ENCODE data around the gene BTBD1. TPM values are rescaled to one million over a fixed set of nuclear protein-coding genes. Genes with fewer than 3 reads are reported as not detected.

Gene BTBD1
- total RNA-seq, 4 donors from 2014 or later: 79.8 to 105 (median 99.4) TPM

- TF ChIP-seq EP300 (IDR thresholded peaks at IDR 0.05) (no peak), POLR2A (IDR thresholded peaks at IDR 0.05) (no peak)
- TF ChIP-seq, protein P1, sequence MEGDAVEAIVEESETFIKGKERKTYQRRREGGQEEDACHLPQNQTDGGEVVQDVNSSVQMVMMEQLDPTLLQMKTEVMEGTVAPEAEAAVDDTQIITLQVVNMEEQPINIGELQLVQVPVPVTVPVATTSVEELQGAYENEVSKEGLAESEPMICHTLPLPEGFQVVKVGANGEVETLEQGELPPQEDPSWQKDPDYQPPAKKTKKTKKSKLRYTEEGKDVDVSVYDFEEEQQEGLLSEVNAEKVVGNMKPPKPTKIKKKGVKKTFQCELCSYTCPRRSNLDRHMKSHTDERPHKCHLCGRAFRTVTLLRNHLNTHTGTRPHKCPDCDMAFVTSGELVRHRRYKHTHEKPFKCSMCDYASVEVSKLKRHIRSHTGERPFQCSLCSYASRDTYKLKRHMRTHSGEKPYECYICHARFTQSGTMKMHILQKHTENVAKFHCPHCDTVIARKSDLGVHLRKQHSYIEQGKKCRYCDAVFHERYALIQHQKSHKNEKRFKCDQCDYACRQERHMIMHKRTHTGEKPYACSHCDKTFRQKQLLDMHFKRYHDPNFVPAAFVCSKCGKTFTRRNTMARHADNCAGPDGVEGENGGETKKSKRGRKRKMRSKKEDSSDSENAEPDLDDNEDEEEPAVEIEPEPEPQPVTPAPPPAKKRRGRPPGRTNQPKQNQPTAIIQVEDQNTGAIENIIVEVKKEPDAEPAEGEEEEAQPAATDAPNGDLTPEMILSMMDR (IDR thresholded peaks at IDR 0.05): no peak
- WGBS, 2 donors: 27 to 32% methylated on average over 2 of the region's 2 CpGs
- no peak overlapping the region for H3K4me3 ChIP-seq
- peaks cover 0 to 12% (median 0%) of the 10 kb centered on the region in 4 donors for H3K4me1 ChIP-seq
- peaks cover 0 to 9% (median 0%) of the 10 kb centered on the region in 3 donors for H3K36me3 ChIP-seq
- H3K9me3 ChIP-seq: no peaks in the 10 kb centered on the region
- no peaks in the 10 kb centered on the region for H3K27me3 ChIP-seq
- H3K27ac ChIP-seq: no peak overlapping the region
- no peak for DNase-seq (ENCODE audit: low spot score in 2 of 2)
Observed at GRCh38 chr15:82980981-82981380, 86.1 kb downstream of the BTBD1 start.

DNA sequence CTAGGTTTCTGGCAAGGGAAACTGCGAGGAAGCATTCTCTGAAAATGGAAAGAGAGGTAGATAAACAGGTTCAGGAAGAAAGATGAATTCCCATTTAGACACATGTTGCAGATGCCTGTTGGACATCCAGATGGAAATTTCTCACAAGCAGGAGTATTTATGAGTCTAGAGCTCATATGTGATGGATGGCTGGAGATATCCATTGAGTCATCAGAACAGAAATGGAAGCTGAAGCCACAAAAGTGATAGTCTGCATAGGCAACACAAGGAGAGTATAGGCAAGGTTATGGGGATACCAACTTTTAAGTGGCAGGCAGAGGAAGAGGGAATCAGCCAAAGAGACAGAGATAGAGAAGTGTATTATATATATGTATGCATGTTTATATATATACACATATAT is 87.3 kb downstream of the BTBD1 start:
- no peak for DNase-seq (ENCODE audit: low spot score in 2 of 2)
- peaks cover 0 to 3% (median 0%) of the 10 kb centered on the region in 4 donors for H3K4me1 ChIP-seq
- no peak overlapping the region for H3K4me3 ChIP-seq
- no peaks in the 10 kb centered on the region for H3K27me3 ChIP-seq
- 92 to 97% methylated on average over 1 of the region's 1 CpG for WGBS, 2 donors
- no peak overlapping the region for H3K27ac ChIP-seq
- H3K36me3 ChIP-seq: peaks cover 0 to 9% (median 0%) of the 10 kb centered on the region in 3 donors
- no peaks in the 10 kb centered on the region for H3K9me3 ChIP-seq
- TF ChIP-seq POLR2A (IDR thresholded peaks at IDR 0.05): no peak
- TF ChIP-seq, protein P1 (IDR thresholded peaks at IDR 0.05): no peak
- no peak for TF ChIP-seq EP300 (IDR thresholded peaks at IDR 0.05)

- H3K36me3 ChIP-seq: peaks cover 0 to 9% (median 0%) of the 10 kb centered on the region in 3 donors
- no peak overlapping the region for H3K27ac ChIP-seq
- no peak for DNase-seq (ENCODE audit: low spot score in 2 of 2)
- no peak overlapping the region for H3K4me3 ChIP-seq
- H3K9me3 ChIP-seq: no peaks in the 10 kb centered on the region
- WGBS, 2 donors: 95 to 96% methylated on average over 5 of the region's 5 CpGs
- no peaks in the 10 kb centered on the region for H3K4me1 ChIP-seq
- no peaks in the 10 kb centered on the region for H3K27me3 ChIP-seq
- TF ChIP-seq EP300 (IDR thresholded peaks at IDR 0.05) (no peak), POLR2A (IDR thresholded peaks at IDR 0.05) (no peak)
- TF ChIP-seq, protein P1 (IDR thresholded peaks at IDR 0.05): no peak
Observed at GRCh38 chr15:82978438-82978837, 88.6 kb downstream of the BTBD1 start.

DNA sequence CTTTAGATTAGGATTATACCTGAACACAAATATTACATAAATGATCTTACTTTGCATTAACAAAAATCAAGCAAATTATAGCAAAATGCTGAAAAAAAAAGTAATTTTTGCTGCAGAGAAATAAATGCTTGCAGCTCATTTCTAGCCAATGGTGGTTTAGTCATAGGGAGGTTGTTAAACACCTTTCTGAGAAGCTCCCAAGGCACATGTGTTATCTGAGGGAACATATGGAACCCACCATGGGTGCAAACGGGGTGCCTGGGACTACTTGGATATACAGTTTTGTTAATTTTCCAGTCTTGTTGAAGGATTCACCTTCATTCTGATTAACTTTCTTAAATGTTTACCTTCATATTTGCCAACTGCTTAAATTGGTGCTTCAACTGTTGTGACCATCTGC is 90.0 kb downstream of the BTBD1 start:
- WGBS, 2 donors: 77 to 87% methylated on average over 1 of the region's 1 CpG

DNA sequence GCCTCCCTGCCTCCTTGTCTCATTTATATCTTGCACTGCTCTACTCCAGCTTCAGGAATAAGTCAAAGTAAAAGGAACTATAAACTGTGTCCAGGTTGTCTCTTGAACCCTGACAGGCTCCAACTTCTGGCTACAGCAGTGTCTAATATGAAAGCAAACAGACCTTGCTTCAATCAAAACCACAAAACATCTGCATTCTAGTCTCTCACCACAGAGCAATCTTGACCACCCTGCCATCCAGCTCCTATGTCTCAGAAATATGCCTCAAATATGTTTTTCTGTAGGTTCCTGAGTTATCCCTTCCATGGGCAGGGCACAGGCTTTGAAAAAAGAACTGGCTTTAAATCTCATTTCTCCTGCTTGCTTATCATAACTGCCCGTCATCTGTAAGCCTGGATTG is 94.1 kb downstream of the BTBD1 start:
- no peak for DNase-seq (ENCODE audit: low spot score in 2 of 2)
- Histone ChIP-seq H3K27ac (no peak overlapping the region), H3K36me3 (peaks cover 0 to 5% (median 0%) of the 10 kb centered on the region in 3 donors), H3K27me3 (no peaks in the 10 kb centered on the region), H3K4me3 (no peak overlapping the region), H3K4me1 (no peaks in the 10 kb centered on the region), H3K9me3 (no peaks in the 10 kb centered on the region)
- WGBS, 2 donors: 90 to 94% methylated on average over 1 of the region's 1 CpG
- TF ChIP-seq POLR2A (IDR thresholded peaks at IDR 0.05) (no peak), EP300 (IDR thresholded peaks at IDR 0.05) (no peak)
- TF ChIP-seq, protein P1 (IDR thresholded peaks at IDR 0.05): no peak

More for the DNA sequence above, 90.0 kb downstream of the BTBD1 start:
- no peaks in the 10 kb centered on the region for H3K4me1 ChIP-seq
- no peak overlapping the region for H3K4me3 ChIP-seq
- TF ChIP-seq, protein P1 (IDR thresholded peaks at IDR 0.05): no peak
- TF ChIP-seq EP300 (IDR thresholded peaks at IDR 0.05) (no peak), POLR2A (IDR thresholded peaks at IDR 0.05) (no peak)
- H3K27ac ChIP-seq: no peak overlapping the region
- no peaks in the 10 kb centered on the region for H3K27me3 ChIP-seq
- DNase-seq (ENCODE audit: low spot score in 2 of 2): no peak
- H3K36me3 ChIP-seq: peaks cover 0 to 9% (median 0%) of the 10 kb centered on the region in 3 donors
- no peaks in the 10 kb centered on the region for H3K9me3 ChIP-seq
